HEK293T (cell line): ENCODE results near the gene PPP3R1.

Experiments used
- BHLHE40 ChIP-seq: fragments of 450-650 bp; IDR thresholded peaks from 2 replicates; pipeline ENCODE4 v1.6.1; 2016; ENCODE audit warnings: mild to moderate bottlenecking, moderate library complexity, borderline replicate concordance
- ELF4 ChIP-seq: fragments of 450-650 bp; IDR thresholded peaks from 2 replicates; pipeline ENCODE4 v1.6.1; 2017; ENCODE audit warnings: antibody characterized with exemption
- FOXM1 ChIP-seq: fragments of 450-650 bp; IDR thresholded peaks from 2 replicates; pipeline ENCODE4 v1.6.1; 2017; ENCODE audit warnings: mild to moderate bottlenecking, borderline replicate concordance

DNA sequence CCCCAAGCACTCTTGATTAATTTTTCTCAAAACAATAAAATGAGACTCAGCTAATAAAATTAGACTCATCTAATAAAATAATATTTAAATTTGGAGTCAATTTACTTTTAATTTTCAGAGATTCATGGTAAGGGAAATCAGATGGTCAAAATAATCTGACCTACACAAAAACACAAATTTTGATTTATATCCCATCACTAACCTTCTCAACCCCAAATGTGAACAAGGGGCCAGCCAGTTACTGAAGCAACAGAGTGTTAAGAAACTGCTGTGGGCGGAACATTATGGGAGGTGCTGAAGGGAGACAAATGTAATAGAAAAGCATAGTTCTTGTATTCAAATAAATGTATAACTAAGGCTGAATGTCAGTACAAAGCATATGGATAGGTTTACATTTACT, 28.5 kb upstream of the PPP3R1 start:
- TF ChIP-seq ELF4 (no peak), BHLHE40 (no peak), FOXM1 (no peak)
